HCT116 (cell line): ENCODE results near the gene CLC.

ENCODE experiments used
- CEBPB ChIP-seq: IDR thresholded peaks from 2 replicates; pipeline ENCODE4 v1.6.1; 2012; ENCODE audit warnings: low read depth
- JUND ChIP-seq: IDR thresholded peaks from 2 replicates; pipeline ENCODE4 v1.6.1; 2012
- SIN3A ChIP-seq: IDR thresholded peaks from 2 replicates; pipeline ENCODE4 v1.6.1; 2012; ENCODE audit warnings: low read depth
- YY1 ChIP-seq: IDR thresholded peaks from 2 replicates; pipeline ENCODE4 v1.6.1; 2011; ENCODE audit warnings: low read length, low read depth, moderate library complexity, mild to moderate bottlenecking; ENCODE audit not compliant: insufficient replicate concordance; ENCODE audit errors: extremely low read depth
- TF ChIP-seq, protein P1 (sequence below): IDR thresholded peaks from 2 replicates; pipeline ENCODE4 v1.6.1; 2012
- TF ChIP-seq, protein P2 (sequence below), 3 experiments: fragments of 200-600 bp in 1 of 3; sonication (generic) in 1 of 3; IDR thresholded peaks in 2 of 3; conservative IDR thresholded peaks in 1 of 3; 2 replicates each; pipeline ENCODE4 v1.5.1; 2012 to 2017; ENCODE audit warnings: low read depth in 2 of 3, low read length in 2 of 3, antibody characterized with exemption in 1 of 3, borderline replicate concordance in 1 of 3, control low read depth in 1 of 3, mild to moderate bottlenecking in 1 of 3, mixed read lengths in 1 of 3, mixed run types in 1 of 3, moderate library complexity in 1 of 3; ENCODE audit not compliant: insufficient read depth in 1 of 3

DNA sequence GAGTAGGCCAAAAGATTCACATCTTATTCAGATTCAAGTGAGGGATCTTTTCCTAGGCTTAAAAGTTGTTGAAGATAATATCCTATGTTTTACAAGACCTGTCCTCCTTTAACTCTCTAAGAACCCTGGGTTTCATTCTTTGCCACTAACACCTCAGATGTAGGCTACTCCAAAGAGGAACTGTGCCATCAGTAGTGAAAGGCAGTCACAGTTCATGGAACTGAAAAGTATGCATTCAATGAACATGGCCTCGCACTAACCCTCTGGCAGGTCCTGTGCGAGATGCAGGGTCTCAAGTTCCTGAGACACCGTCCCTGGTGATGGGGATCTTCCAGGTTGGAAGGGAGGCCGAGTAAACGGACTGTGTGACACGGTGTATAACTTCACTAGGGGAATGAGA, 29.2 kb downstream of the CLC start:
- TF ChIP-seq, protein P1, sequence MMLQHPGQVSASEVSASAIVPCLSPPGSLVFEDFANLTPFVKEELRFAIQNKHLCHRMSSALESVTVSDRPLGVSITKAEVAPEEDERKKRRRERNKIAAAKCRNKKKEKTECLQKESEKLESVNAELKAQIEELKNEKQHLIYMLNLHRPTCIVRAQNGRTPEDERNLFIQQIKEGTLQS, result no peak
- TF ChIP-seq YY1 (no peak), SIN3A (no peak), CEBPB (no peak), JUND (no peak)
- TF ChIP-seq, protein P2, sequence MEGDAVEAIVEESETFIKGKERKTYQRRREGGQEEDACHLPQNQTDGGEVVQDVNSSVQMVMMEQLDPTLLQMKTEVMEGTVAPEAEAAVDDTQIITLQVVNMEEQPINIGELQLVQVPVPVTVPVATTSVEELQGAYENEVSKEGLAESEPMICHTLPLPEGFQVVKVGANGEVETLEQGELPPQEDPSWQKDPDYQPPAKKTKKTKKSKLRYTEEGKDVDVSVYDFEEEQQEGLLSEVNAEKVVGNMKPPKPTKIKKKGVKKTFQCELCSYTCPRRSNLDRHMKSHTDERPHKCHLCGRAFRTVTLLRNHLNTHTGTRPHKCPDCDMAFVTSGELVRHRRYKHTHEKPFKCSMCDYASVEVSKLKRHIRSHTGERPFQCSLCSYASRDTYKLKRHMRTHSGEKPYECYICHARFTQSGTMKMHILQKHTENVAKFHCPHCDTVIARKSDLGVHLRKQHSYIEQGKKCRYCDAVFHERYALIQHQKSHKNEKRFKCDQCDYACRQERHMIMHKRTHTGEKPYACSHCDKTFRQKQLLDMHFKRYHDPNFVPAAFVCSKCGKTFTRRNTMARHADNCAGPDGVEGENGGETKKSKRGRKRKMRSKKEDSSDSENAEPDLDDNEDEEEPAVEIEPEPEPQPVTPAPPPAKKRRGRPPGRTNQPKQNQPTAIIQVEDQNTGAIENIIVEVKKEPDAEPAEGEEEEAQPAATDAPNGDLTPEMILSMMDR (IDR thresholded peaks at IDR 0.05 in 2 of 3, conservative IDR thresholded peaks at IDR 0.05 in 1 of 3; ENCODE audit: borderline replicate concordance in 1 of 3, insufficient read depth in 1 of 3, low read depth in 2 of 3, low read length in 2 of 3), result no peak
